NK-92 (cell line): ENCODE results near the gene EED.

Source experiments
- DNase-seq: peaks from one replicate; lab custom pipeline; 2025; ENCODE audit not compliant: unreplicated experiment; lab: John Stamatoyannopoulos, UW

Gene EED, protein sequence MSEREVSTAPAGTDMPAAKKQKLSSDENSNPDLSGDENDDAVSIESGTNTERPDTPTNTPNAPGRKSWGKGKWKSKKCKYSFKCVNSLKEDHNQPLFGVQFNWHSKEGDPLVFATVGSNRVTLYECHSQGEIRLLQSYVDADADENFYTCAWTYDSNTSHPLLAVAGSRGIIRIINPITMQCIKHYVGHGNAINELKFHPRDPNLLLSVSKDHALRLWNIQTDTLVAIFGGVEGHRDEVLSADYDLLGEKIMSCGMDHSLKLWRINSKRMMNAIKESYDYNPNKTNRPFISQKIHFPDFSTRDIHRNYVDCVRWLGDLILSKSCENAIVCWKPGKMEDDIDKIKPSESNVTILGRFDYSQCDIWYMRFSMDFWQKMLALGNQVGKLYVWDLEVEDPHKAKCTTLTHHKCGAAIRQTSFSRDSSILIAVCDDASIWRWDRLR

DNA sequence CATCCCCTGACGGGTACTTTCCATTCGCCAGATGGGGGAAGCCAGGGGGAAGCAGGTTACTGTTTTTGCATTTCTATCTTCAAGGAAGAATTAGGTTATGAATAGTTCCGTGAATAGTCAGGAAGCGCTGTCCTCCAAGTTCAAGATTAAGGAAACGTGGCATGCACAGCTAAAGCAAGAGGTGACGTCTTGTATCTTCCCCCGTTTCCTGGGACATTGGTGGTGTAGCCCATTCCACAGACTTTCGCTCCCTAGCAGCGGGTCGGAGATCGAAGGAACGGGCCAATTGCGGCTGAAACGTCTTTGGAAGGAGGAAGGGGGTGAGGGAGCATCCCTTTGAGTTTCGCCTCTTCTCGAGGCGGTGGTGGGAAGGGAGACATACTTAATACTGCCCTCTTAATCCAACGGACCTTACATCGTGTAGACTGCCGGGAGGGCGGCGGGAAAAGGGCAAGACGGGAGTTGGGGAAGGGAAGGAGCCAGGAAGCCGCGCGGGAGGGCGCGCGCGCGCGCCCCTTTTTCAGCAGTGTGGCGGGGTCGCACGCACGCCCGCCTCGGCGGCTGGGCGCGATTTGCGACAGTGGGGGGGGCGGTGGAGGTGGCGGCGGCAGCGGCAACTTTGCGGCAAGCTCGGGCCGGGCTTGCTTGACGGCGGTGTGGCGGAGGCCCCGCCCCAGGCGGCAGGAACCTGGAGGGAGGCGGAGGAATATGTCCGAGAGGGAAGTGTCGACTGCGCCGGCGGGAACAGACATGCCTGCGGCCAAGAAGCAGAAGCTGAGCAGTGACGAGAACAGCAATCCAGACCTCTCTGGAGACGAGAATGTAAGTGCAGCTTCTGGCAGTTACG, at the start of gene EED:
Gene EED (plus strand): TSS at position 232 of the 847 bp plus-strand sequence. CDS start 477 bp downstream, at position 709.
- peak; percentile 65 for DNase-seq

DNA sequence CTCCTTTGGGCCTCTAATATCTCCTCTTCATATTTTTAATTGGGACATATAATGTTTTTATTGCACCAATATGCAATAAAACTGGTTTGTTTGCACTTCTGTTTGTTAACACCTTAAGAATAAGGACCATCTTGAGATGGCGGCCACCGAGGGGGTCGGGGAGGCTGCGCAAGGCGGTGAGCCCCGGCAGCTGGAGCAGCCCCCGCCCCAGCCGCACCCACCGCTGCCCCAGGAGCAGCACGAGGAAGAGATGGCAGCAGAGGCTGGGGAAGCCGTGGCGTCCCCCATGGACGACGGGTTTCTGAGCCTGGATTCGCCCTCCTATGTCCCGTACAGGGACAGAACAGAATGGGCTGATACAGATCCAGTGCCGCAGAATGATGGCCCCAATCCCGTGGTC, 49.6 kb upstream of the EED start:
- DNase-seq = no peak

DNA sequence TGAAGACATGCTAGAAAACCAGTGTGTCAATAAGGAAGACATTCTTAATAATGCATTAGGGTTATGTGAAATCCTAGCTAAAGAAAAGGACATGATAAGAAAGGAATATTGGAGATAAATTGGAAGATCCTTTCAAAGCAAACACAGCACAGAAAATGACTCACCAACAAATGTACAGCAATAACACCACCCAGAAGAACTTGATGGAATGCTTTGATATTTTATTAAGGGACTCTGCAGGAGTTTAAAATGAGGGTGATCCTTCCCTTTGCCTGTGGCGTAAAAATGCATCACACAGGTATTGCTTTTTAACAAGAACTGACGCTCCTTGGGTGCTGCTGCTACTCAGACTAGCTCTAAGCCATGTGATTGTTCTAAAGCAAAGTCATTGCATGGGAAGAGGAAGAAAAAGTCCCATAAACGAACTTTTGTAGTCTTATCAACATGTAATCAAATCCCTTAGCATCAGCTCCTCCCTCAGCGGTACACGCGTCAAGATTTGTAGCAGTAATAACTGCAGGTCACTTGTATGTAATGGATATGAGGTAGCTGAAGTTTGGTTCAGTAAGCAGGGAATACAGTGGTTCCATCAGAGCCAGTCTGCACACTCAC, 48.4 kb upstream of the EED start:
- DNase-seq = no peak

DNA sequence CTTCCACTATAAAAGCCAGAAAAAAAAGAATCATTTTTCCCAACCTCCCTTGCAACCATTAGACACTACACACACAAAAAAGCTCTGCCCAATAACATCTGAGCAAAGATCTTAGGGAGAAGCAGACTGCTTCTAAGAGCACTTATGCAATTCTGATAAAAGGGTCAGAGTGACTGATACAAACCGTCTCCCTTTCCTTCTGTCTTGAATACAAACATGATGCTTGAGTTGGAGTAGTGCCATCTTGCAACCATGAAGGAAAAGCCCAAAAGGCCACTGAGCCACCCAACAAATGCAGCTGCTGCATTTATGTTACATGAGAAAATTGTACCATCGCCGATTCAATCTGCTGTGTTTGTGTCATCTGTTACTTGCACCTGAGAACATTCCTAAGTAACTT, 47.6 kb upstream of the EED start:
- DNase-seq = no peak

DNA sequence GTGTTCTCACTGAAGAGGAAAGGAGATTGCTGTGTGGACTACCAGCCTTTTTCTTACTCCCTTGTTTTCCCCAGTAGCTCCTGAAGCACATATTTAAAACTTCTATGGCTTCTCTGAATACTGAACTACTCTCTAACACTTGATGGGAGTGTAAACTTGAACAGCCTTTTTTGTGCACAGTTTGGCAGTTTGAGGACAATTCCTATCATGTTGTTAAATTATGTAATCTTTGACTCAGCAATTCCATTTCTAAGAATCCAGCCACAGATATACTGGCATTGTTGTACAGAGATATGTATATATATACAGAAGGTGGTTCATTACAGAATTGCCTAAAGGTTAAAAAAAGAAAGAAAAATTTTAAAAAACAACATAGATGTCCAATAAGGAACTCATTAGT, 47.1 kb upstream of the EED start:
- no peak for DNase-seq

DNA sequence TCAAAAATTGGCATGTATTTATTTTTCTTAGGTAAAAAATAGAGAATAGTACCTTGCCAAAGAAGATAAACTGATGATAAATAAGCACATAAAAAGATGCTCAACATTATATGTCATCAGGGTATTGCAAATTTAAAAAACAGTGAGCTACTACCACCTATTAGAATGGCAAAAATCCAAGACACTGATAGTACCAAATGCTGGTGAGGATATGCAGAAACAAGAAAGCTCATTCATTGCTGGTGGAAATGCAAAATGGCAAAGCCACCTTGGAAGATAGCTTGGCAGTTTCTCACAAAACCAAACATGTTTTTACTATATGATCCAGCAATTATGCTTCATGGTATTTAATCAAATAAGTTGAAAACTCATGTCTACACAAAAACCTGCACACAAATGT, 46.4 kb upstream of the EED start:
- DNase-seq = no peak

DNA sequence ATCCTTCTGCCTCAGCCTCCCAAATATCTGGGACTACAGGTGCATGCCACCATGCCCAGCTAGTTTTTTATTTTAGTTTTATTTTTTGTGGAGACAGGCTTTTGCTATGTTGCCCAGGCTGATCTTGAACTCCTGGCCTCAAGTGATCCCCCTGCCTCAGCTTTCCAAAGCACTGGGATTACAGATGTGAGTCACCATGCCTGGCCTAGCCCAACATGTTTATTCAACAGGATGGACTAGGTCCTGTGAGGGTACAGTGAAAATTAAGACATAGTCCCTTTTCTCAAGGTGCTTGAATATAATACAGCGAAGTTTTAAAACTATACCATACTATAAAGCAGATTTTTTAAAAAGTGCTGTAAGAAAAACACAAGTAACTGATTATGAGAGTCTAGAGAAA, 45.2 kb upstream of the EED start:
- DNase-seq = no peak

DNA sequence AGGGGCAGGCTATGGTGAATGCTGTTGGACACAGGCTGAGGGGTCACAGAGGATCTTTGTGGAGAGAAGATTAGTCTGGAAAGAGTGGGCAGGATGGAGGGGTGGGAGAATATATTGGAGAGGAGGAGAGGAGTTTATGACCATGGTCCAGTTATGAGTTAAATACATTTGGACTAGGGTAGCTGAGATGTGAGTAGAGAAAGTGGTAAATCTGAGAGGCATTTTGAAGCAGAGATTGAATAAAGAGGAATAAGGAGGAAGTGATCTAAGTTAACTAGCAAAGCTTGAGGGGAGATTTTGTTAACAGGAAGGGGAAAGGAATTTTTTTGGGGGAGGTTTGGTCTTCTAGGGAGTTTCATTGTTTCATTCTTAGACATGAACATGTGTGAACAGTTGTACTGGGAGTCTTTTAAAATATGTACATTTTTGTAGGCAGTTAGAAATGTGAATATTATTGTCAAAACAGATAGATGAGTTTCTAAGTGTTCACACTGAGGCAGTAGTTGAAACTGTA, 43.1 kb upstream of the EED start:
- no peak for DNase-seq

DNA sequence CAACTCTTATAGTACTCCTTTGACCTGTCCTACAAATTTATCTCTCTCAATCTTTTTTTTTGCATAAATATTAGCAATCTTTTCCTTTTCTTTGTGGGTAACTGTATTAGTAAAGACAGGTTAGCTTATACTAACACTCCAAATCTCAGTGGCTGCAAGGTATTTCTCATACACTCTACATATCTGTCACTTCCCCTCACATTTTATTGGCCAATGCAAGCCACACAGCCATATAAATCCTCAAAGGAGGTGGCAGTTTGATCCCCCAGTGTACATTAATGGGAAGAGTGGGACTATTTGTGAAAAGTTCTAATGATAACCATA, 42.6 kb upstream of the EED start:
- no peak for DNase-seq

DNA sequence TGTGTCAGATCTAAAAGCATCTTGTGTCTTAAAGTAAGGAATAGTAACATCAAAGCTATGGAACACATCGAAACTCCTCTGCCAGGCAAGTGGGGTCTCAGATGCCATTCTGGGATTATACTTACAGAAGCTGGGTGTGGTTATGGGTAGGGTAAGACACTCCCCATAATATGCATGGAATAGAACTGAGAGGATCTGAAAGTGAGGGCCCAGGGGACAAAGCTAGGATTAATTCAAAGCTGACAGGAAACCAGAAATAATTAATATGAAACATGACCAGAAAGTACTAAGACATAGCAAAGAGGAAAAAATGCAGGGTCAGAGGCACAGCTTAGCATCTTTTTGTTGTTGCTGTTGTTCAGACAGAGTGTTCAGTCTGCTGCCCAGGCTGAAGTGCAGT, 40.2 kb upstream of the EED start:
- DNase-seq = no peak

DNA sequence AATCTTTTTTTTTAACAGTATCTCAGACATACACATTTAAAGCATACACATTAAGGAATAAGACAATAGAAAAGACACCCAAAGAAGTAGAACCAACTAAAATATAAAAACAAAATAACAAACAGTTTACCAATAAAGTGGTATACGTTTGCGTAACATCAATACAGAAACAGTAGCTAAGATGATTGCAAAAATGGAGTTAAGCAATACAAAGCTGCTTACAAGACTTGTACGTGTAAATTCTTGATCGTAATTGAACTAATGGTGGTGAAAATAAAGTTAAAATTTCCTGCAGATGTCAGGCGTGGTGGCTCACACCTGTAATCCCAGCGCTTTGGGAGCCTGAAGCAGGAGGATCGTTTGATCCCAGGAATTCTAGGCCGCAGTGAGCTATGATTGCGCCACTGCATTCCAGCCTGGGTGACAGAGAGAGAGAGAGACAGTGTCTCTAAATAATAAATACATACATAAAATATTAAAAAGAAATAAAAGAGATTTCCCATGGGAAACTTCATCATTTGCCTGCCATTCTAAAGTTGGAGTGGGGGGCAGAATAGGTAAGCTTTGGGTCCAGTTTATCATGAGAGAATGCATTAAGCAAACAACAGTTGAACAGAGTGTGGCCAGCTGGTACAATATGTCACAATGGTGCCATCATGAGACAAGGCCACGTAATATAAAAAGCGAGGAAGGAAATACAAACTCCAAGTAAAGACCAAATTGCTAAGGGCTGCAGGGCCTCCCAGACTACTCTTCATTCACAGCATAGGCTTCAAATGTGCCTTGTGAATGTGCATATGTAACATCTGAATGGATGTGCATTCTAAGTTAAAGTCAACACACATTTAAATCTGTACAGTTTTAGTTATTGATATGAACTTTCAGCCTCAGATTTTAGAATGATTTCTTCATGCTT, 38.9 kb upstream of the EED start:
- no peak for DNase-seq

DNA sequence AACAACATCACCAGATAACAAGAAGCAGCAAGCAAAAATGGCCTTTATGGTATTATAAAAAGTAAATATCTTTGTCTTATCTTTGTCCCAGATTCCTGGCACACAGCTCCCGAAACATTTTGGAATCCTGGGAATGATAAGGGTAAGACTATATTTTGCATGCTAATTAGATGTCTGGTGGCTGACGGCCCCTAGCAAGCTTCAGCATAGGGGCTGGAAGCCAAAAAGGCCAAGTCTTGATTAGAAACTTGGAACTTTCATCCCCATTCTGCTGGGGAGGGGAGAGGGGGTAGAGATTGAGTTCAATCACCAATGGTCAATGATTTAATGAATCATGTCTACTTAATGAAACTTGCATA, 38.2 kb upstream of the EED start:
- no peak for DNase-seq

DNA sequence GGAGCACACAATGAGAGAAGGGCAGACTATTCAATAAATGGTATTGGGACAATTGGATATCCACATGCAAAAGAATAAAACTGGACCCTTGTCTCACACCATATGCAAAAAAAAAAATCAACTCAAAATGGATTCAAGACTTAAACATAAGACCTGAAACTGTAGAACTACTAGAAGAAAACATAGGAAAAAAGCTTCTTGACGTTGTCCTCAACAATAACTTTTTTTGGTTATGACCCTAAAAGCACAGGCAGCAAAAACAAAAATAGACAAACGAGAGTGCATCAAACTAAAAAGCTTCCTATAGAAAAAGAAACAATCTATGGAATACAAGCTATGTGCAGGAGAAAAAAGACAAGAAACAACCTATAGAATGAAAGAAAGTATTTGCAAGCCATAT, 37.1 kb upstream of the EED start:
- DNase-seq = no peak

DNA sequence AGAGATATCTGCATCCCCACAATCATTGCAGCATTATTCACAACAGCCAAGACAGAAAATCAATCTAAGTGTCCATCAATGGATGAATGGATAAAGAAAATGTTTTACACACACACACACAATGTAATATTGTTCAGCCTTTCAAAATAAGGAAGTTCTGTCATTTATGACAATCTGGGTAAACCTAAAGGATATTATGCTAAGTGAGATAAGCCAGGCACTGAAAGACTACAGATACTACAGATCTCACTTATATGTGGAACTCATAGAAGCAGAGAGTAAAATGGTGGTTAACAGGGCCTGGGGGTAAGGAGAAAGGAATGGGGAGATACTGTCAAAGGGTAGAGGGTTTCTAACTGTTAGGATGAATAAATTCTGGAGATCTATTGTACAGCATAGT, 36.0 kb upstream of the EED start:
- DNase-seq = no peak

DNA sequence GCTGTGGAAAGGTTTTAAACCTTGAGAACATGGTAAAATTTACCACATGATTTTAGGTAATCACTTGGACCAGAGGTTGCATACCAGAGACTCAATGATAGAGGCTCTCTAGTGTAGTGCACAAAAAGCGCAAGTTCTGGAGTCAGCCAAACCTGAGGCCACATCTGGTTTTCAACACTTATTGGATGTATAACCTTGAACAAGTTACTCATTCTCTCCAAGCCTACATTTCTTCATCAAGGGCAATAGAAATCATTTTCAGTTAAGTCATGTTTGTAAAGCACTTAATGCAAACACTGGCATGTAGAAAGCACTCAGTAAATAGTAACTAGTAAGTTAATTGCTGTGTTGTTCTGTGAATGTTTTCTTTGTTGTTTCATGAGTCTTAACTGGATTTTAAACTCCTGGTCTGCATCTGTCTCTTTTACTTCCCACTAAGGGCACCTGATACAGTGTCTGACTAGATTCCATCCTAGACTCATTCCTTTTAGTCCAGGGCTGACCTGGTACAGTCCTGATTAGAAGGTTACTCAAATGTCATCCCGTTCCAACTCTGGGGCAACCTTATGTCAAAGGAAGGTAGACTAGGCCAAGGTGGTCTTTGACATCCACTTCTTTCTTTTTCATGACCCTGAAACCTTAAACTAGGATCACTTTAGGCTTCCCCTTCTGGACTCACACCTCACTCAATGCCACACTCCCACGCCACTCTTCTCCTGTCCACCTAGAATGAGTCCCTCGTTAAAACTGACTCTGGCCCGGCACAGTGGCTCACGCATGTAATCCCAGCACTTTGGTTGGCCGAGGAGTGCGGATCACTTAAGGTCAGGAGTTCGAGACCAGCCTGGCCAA, 34.5 kb upstream of the EED start:
- DNase-seq = no peak

DNA sequence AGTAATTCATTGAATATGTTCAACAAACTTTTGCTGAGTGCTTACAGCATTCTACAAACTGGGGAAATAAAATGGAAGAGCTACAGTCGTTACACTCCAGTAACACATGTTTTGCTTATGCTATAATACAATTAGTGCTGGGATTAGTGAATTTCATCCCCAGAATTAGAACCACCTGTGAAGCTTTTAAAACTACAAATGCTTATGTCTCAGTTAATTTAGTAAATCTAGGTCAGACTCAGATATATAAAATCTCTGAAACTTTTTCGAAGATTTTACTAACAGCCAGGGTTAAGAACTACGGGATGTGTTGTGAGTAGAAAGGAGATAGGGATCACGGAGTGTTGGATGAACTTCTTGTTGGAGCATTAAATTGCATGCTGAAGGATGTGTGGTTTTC, 33.7 kb upstream of the EED start:
- no peak for DNase-seq

DNA sequence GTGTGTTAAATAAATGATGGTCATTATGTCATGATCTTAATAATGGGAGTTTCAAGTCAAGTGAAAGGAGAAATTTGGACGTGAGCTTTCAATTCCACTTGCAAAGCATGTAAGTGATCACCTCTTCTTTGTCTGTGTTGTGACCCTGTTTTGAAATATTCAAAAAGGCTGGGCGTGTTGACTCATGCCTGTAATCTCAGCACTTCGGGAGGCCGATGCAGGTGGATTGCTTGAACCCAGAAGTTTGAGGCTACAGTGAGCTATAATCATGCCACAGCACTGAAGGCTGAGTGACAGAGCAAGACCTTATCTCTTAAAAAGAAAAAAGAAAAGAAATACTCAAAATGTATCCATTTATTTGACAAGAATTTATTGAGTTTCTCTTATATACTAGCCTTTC, 32.9 kb upstream of the EED start:
- DNase-seq = no peak

DNA sequence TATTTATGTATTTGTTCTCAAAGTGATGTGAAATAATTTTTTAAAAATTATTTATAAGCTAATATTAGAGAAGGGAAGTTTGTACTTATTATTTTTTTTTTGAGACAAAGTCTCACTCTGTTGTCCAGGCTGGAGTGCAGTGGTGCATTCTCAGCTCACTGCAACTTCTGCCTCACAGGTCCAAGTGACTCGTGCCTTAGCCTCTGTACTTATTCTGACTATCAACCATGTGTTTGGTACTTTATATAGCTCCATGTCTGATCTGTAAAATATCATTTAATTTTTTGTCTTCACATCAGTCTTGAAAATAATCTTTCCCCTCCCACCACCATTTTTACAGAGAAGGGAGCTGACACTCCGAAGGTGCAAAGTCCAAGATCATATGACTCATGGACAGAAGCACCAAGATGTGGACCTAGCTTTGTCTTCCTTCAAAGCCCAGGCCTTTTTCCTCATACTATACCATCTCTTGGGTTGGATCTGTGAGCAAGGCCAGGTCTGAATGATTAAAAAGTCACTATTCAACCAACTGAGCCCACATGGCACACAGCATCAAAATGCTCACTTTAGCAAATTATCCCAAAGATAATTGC, 32.4 kb upstream of the EED start:
- no peak for DNase-seq

DNA sequence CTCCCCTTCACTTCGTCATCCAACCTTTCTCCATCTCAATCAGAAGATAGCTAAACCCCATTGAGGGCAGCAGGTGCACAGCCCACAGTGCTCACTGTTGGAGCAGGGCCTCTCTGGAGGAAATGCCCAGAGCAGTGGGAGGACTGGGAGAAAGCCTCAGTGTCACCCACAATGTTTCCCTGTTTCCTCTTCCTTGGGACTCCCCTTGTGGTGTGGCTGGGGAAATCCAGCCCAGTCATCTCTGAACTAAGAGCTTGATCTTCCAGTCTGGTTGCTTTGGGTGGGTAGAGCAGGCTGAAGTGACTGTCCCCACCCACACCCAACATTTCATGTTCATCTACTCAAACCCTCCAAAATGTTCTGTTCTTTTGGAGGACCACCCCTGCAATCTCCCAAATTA, 29.8 kb upstream of the EED start:
- DNase-seq = no peak
